KMS-11 (cell line): ENCODE results near the gene BCAM.

Experiments
- H2AFZ ChIP-seq: fragments of 200-600 bp; sonication (generic); 2 replicates; pipeline ENCODE4 v1.6.1; 2016; ENCODE audit warnings: antibody characterized with exemption, mixed run types, low read depth
- H3K27ac ChIP-seq: fragments of 200-600 bp; sonication (generic); 2 replicates; pipeline ENCODE4 v1.6.1; 2016; ENCODE audit warnings: mild to moderate bottlenecking, mixed run types
- H3K27me3 ChIP-seq: fragments of 200-600 bp; sonication (generic); 2 replicates; pipeline ENCODE4 v1.6.1; 2017; ENCODE audit warnings: mild to moderate bottlenecking, low read depth, mixed run types, moderate library complexity; ENCODE audit not compliant: insufficient read depth
- H3K36me3 ChIP-seq: fragments of 200-600 bp; sonication (generic); 2 replicates; pipeline ENCODE4 v1.6.1; 2017; ENCODE audit warnings: mild to moderate bottlenecking, mixed run types; ENCODE audit not compliant: insufficient read depth
- H3K4me1 ChIP-seq: fragments of 200-600 bp; sonication (generic); 2 replicates; pipeline ENCODE4 v1.6.1; 2016; ENCODE audit warnings: mild to moderate bottlenecking, low read depth, mixed run types; ENCODE audit not compliant: poor library complexity, severe bottlenecking
- H3K4me2 ChIP-seq: fragments of 200-600 bp; sonication (generic); 2 replicates; pipeline ENCODE4 v1.7.0; 2016; ENCODE audit warnings: mild to moderate bottlenecking, mixed run types
- H3K4me3 ChIP-seq: fragments of 200-600 bp; sonication (generic); IDR thresholded peaks from 2 replicates; pipeline ENCODE4 v1.6.1; 2017; ENCODE audit warnings: low read depth, low read length, mixed read lengths; ENCODE audit not compliant: insufficient read depth
- H3K79me2 ChIP-seq: fragments of 200-600 bp; sonication (generic); 2 replicates; pipeline ENCODE4 v1.6.1; 2016; ENCODE audit warnings: low read depth, mixed run types; ENCODE audit not compliant: insufficient read depth
- H3K9ac ChIP-seq: fragments of 200-600 bp; sonication (generic); 2 replicates; pipeline ENCODE4 v1.6.1; 2016; ENCODE audit warnings: mild to moderate bottlenecking, mixed run types
- H4K20me1 ChIP-seq: fragments of 200-600 bp; sonication (generic); 2 replicates; pipeline ENCODE4 v1.6.1; 2016; ENCODE audit warnings: mild to moderate bottlenecking, mixed run types; ENCODE audit not compliant: insufficient read depth
- TF ChIP-seq, protein P1 (sequence below): fragments of 200-600 bp; sonication (generic); conservative IDR thresholded peaks from 2 replicates; pipeline ENCODE4 v1.6.1; 2017; ENCODE audit warnings: low read depth, mild to moderate bottlenecking, antibody characterized with exemption, low read length, moderate library complexity, mixed read lengths

The BCAM gene

DNA sequence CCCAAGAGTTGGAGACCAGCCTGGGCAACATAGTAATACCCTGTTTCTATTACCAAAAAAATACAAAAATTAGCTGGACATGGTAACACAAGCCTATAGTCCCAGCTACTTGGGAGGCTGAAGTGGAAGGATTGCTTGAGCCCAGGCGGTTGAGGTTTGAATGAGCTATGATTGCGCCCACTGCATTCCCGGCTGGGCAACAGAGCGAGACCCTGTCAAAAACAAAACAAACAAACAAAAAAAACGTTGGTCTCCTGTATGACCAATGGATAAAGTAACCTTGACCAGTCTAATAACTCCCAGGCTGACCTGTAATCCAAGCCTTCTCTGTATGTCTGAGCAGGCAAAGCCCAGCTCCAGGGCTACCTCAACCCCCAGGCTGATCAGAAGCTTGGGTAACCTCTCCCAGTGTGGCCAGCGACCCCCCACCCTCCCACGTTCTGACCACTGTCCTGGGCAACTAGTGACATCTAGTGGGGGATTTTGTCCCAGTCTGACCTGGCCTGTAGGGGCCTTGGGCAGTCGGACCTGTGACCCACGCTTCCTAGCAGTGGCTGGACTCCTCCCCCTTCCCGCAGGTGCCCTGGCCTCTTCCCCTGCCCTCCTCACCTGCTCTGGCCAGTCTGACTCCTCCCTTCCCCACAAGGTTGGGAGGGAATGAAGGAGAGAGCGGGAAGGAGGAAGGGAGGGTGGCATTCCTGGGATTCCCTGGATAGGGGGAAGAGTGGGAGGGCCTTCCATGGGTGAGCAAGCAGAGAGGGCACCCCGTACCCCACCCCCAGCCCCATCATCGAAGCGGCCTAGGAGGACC, 1.0 kb upstream of the BCAM start:
- Histone ChIP-seq H4K20me1 (no peaks in the 10 kb centered on the region), H3K36me3 (no peaks in the 10 kb centered on the region), H3K27ac (no peak overlapping the region), H3K79me2 (no peaks in the 10 kb centered on the region), H2AFZ (no peak overlapping the region), H3K4me3 (no peak overlapping the region), H3K27me3 (peaks cover 61% of the 10 kb centered on the region), H3K4me1 (peaks cover 30% of the 10 kb centered on the region), H3K9ac (no peak overlapping the region), H3K4me2 (no peak overlapping the region)
- TF ChIP-seq, protein P1, sequence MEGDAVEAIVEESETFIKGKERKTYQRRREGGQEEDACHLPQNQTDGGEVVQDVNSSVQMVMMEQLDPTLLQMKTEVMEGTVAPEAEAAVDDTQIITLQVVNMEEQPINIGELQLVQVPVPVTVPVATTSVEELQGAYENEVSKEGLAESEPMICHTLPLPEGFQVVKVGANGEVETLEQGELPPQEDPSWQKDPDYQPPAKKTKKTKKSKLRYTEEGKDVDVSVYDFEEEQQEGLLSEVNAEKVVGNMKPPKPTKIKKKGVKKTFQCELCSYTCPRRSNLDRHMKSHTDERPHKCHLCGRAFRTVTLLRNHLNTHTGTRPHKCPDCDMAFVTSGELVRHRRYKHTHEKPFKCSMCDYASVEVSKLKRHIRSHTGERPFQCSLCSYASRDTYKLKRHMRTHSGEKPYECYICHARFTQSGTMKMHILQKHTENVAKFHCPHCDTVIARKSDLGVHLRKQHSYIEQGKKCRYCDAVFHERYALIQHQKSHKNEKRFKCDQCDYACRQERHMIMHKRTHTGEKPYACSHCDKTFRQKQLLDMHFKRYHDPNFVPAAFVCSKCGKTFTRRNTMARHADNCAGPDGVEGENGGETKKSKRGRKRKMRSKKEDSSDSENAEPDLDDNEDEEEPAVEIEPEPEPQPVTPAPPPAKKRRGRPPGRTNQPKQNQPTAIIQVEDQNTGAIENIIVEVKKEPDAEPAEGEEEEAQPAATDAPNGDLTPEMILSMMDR, result 0 out of 2 replicates have a peak, but pooled peaks have one; percentile 19

DNA sequence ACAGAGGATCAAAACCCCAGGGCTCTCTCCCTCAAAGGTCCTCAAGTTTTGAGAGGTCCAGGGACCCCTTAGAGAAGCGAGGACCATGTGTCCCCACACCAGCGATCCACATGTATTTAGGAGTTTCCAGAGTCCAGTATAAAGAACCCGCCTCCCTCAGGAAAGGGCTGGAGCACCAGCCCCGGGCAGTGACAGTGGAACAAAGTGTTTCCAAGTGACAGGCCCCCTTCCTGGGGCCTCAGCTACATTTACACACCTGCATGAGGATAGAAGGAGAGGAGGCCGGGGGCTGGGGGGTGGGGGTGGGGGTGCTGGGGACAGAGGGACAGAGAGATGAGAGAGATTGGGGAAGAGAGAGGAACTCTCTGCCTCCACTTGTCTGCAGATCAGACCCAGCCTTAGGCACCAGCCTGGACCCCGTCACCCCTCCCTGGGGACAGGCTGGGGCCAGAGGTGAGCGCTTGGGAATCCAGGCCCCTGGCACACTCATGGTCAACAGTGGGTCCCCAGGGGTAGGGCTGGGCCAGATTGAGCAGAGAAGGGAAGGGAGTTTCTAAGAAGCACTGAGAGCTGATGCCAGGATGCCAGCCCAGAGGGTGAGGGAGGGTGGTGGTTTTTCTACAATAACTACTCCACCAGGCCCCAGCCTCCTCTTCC, 802 bp downstream of the BCAM start:
- Histone ChIP-seq H3K4me3 (no peak overlapping the region), H3K4me2 (no peak overlapping the region), H2AFZ (no peak overlapping the region), H3K79me2 (no peaks in the 10 kb centered on the region), H3K9ac (no peak overlapping the region), H3K36me3 (no peaks in the 10 kb centered on the region), H3K4me1 (peaks cover 20% of the 10 kb centered on the region), H4K20me1 (no peaks in the 10 kb centered on the region), H3K27me3 (peaks cover 43% of the 10 kb centered on the region), H3K27ac (no peak overlapping the region)
- TF ChIP-seq, protein P1, result no peak

DNA sequence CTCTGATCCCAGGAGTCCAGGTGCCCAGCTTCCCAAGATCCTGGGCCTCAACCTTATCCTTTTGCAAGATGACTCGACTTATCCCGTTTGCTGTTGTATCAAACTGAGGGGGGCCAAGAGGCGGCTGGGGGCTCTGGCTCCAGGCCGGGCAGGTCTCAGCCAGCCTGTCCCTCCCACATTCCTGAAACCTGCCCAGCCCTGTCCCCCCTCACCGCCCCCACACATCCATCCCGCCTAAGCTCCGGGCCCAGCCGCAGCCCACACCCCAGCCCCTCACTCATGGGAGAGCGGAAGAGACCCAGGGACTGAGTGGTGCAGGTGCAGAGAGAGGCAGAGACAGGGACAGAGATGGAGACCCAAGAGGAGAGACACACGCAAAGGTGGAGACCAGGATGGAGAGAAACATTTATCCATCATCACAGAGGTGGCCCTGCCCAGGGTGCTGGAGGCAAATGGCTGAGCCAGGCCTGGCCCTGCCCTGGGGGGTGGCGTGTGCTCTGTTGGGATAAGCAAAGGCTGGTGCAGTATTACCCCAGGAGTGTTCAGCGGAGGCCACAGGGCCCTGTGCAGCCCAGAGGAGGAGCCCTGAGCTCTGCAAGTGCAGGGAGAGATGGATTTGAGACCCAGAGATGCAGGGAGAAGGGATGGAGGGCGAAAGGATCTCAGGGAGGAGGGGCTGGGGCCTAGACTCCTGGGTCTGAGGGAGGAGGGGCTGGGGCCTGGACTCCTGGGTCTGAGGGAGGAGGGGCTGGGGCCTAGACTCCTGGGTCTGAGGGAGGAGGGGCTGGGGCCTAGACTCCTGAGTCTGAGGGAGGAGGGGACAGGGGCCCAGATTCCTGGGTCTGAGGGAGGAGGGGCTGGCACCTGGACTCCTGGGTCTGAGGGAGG, 1.6 kb downstream of the BCAM start:
- Histone ChIP-seq H3K9ac (no peak overlapping the region), H3K27me3 (peaks cover 35% of the 10 kb centered on the region; the same call in 1 of the 2 replicates), H3K79me2 (no peaks in the 10 kb centered on the region), H3K36me3 (no peaks in the 10 kb centered on the region), H3K27ac (no peak overlapping the region), H3K4me1 (peaks cover 20% of the 10 kb centered on the region), H3K4me2 (no peak overlapping the region), H2AFZ (no peak overlapping the region), H3K4me3 (no peak overlapping the region), H4K20me1 (no peaks in the 10 kb centered on the region)
- TF ChIP-seq, protein P1, result no peak

DNA sequence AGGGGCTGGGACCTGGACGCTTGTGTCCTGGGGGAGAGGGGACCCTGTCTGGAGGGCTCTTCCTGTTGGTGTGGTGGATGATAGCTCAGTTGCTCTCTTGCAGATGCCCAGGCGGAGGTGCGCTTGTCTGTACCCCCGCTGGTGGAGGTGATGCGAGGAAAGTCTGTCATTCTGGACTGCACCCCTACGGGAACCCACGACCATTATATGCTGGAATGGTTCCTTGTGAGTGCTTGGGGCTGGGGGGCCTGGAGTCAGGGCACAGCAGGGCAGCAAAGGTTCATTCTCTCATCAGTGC, 2.2 kb downstream of the BCAM start:
- peaks cover 20% of the 10 kb centered on the region for H3K4me1 ChIP-seq
- TF ChIP-seq, protein P1, result no peak
- H3K4me2 ChIP-seq, result no peak overlapping the region
- H3K27ac ChIP-seq, result no peak overlapping the region
- H3K79me2 ChIP-seq, result no peaks in the 10 kb centered on the region
- H4K20me1 ChIP-seq, result no peaks in the 10 kb centered on the region
- no peaks in the 10 kb centered on the region for H3K36me3 ChIP-seq
- H3K27me3 ChIP-seq, result peaks cover 31% of the 10 kb centered on the region; the same call in 1 of the 2 replicates
- no peak overlapping the region for H3K9ac ChIP-seq
- no peak overlapping the region for H3K4me3 ChIP-seq
- no peak overlapping the region for H2AFZ ChIP-seq
